H1 (cell line): Measurements from ENCODE around the gene PPIL6. TPM values are rescaled to one million over a fixed set of nuclear protein-coding genes. Genes with fewer than 3 reads are reported as not detected.

Experiments
- EZH2 ChIP-seq: fragments of 200-600 bp; sonication (generic); IDR thresholded peaks from 2 replicates; pipeline ENCODE4 v1.7.1; 2012; ENCODE audit warnings: low read depth, mild to moderate bottlenecking, moderate library complexity, low read length, inconsistent platforms; ENCODE audit not compliant: severe bottlenecking
- GABPA ChIP-seq: IDR thresholded peaks from 2 replicates; pipeline ENCODE4 v1.6.1; 2011; ENCODE audit warnings: mild to moderate bottlenecking, low read length, moderate library complexity, borderline replicate concordance; ENCODE audit not compliant: insufficient read depth
- KDM1A ChIP-seq: fragments of 200-600, 300-600 bp; sonication (generic); IDR thresholded peaks from 2 replicates; pipeline ENCODE4 v1.7.1; 2016; ENCODE audit warnings: mild to moderate bottlenecking, low read length, borderline replicate concordance
- KDM5A ChIP-seq: fragments of 200-600 bp; IDR thresholded peaks from 2 replicates; pipeline ENCODE4 v1.7.1; 2012; ENCODE audit warnings: mild to moderate bottlenecking, low read length, inconsistent platforms, mixed read lengths
- POLR2AphosphoS5 ChIP-seq: IDR thresholded peaks from 2 replicates; pipeline ENCODE4 v1.6.1; 2011; ENCODE audit warnings: low read depth, low read length
- SIX5 ChIP-seq: IDR thresholded peaks from 2 replicates; pipeline ENCODE4 v1.6.1; 2011; ENCODE audit warnings: mild to moderate bottlenecking, low read depth, low read length
- polyA plus RNA-seq, 7 experiments: library from polyadenylated mRNA; depleted of rRNA in 3 of 7; stranded (reverse) in 5 of 7; unstranded in 2 of 7; fragments of >200 nt in 5 of 7; fragments of 200-250 nt in 2 of 7; gene quantifications; 1 replicate in 5 of 7; 2 replicates in 1 of 7; 4 replicates in 1 of 7; pipeline versions ENCODE4 v1.2.1 to v1.2.3, GENCODE V29; 2011 to 2013; ENCODE audit warnings: missing spikeins in 2 of 7, mixed read lengths in 2 of 7
- total RNA-seq: library from RNA; stranded (reverse); fragmentation: NEBNext Ultra II Directional; extraction: Animal tissue kit (Norgen Biotek cat#: 25700); gene quantifications from 2 replicates; pipeline ENCODE4 v1.2.1, GENCODE V29; 2021
- TF ChIP-seq, protein P1 (sequence below): fragments of 300-600 bp; sonication (generic); IDR thresholded peaks from 2 replicates; pipeline ENCODE4 v1.7.1; 2012; ENCODE audit warnings: low read length, moderate library complexity, mild to moderate bottlenecking, inconsistent platforms; ENCODE audit not compliant: insufficient replicate concordance

The PPIL6 gene
- total and polyA plus RNA-seq, 2 of the 8 experiments (the other 6 are each of a cell fraction or from before 2014, with no cell fraction given): 0.42 to 1.3 TPM

DNA sequence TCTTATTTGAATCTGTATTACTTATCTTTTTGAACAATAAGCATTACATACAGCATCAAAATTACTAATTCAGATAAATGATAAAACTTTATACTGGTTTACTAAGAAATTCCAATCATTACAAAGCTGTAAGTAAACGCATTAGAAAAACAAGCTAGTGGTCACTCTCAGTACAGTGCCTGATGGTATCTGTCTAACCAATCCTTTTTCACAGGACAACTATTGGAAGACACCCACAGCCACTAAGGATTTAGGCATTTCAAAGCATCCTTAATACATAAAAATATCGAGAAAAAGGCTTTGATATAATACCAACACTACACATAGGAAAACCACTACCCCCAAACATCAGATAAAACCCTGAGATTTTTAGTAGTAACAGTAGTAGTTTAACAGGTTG, 60.7 kb downstream of the PPIL6 start (continued):
- TF ChIP-seq, protein P1, sequence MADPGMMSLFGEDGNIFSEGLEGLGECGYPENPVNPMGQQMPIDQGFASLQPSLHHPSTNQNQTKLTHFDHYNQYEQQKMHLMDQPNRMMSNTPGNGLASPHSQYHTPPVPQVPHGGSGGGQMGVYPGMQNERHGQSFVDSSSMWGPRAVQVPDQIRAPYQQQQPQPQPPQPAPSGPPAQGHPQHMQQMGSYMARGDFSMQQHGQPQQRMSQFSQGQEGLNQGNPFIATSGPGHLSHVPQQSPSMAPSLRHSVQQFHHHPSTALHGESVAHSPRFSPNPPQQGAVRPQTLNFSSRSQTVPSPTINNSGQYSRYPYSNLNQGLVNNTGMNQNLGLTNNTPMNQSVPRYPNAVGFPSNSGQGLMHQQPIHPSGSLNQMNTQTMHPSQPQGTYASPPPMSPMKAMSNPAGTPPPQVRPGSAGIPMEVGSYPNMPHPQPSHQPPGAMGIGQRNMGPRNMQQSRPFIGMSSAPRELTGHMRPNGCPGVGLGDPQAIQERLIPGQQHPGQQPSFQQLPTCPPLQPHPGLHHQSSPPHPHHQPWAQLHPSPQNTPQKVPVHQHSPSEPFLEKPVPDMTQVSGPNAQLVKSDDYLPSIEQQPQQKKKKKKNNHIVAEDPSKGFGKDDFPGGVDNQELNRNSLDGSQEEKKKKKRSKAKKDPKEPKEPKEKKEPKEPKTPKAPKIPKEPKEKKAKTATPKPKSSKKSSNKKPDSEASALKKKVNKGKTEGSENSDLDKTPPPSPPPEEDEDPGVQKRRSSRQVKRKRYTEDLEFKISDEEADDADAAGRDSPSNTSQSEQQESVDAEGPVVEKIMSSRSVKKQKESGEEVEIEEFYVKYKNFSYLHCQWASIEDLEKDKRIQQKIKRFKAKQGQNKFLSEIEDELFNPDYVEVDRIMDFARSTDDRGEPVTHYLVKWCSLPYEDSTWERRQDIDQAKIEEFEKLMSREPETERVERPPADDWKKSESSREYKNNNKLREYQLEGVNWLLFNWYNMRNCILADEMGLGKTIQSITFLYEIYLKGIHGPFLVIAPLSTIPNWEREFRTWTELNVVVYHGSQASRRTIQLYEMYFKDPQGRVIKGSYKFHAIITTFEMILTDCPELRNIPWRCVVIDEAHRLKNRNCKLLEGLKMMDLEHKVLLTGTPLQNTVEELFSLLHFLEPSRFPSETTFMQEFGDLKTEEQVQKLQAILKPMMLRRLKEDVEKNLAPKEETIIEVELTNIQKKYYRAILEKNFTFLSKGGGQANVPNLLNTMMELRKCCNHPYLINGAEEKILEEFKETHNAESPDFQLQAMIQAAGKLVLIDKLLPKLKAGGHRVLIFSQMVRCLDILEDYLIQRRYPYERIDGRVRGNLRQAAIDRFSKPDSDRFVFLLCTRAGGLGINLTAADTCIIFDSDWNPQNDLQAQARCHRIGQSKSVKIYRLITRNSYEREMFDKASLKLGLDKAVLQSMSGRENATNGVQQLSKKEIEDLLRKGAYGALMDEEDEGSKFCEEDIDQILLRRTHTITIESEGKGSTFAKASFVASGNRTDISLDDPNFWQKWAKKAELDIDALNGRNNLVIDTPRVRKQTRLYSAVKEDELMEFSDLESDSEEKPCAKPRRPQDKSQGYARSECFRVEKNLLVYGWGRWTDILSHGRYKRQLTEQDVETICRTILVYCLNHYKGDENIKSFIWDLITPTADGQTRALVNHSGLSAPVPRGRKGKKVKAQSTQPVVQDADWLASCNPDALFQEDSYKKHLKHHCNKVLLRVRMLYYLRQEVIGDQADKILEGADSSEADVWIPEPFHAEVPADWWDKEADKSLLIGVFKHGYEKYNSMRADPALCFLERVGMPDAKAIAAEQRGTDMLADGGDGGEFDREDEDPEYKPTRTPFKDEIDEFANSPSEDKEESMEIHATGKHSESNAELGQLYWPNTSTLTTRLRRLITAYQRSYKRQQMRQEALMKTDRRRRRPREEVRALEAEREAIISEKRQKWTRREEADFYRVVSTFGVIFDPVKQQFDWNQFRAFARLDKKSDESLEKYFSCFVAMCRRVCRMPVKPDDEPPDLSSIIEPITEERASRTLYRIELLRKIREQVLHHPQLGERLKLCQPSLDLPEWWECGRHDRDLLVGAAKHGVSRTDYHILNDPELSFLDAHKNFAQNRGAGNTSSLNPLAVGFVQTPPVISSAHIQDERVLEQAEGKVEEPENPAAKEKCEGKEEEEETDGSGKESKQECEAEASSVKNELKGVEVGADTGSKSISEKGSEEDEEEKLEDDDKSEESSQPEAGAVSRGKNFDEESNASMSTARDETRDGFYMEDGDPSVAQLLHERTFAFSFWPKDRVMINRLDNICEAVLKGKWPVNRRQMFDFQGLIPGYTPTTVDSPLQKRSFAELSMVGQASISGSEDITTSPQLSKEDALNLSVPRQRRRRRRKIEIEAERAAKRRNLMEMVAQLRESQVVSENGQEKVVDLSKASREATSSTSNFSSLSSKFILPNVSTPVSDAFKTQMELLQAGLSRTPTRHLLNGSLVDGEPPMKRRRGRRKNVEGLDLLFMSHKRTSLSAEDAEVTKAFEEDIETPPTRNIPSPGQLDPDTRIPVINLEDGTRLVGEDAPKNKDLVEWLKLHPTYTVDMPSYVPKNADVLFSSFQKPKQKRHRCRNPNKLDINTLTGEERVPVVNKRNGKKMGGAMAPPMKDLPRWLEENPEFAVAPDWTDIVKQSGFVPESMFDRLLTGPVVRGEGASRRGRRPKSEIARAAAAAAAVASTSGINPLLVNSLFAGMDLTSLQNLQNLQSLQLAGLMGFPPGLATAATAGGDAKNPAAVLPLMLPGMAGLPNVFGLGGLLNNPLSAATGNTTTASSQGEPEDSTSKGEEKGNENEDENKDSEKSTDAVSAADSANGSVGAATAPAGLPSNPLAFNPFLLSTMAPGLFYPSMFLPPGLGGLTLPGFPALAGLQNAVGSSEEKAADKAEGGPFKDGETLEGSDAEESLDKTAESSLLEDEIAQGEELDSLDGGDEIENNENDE: no peak
- TF ChIP-seq GABPA: no peak
- no peak for TF ChIP-seq KDM1A
- no peak for TF ChIP-seq SIX5
- TF ChIP-seq EZH2: no peak
- no peak for TF ChIP-seq KDM5A
- no peak for TF ChIP-seq POLR2AphosphoS5
- TF ChIP-seq, all 59 proteins: peak for 0
